GM18861 (cell line): Measurements from ENCODE around the gene FBRSL1.

ENCODE experiments used
- ATAC-seq: cut with Tn5 transposase; IDR thresholded peaks from one replicate; pipeline ENCODE4 v1.9.1; 2021; ENCODE audit not compliant: unreplicated experiment

The FBRSL1 gene

GRCh38 chr12:132495629-132496357 lies 5.8 kb downstream of the FBRSL1 start:
- ATAC-seq = no peak

GRCh38 chr12:132496358-132496669 lies 6.4 kb downstream of the FBRSL1 start:
- no peak for ATAC-seq

GRCh38 chr12:132496710-132497109 lies 6.8 kb downstream of the FBRSL1 start:
- ATAC-seq = no peak

GRCh38 chr12:132497514-132498405 lies 7.8 kb downstream of the FBRSL1 start:
- no peak for ATAC-seq

- no peak for ATAC-seq
Measured at GRCh38 chr12:132498931-132499330, 9.0 kb downstream of the FBRSL1 start.

- no peak for ATAC-seq
Measured at GRCh38 chr12:132500142-132500855, 10.3 kb downstream of the FBRSL1 start.

GRCh38 chr12:132500856-132501180 lies 10.9 kb downstream of the FBRSL1 start:
- no peak for ATAC-seq

- ATAC-seq = no peak
Measured at GRCh38 chr12:132501204-132501940, 11.4 kb downstream of the FBRSL1 start.

- no peak for ATAC-seq
Measured at GRCh38 chr12:132502149-132502881, 12.4 kb downstream of the FBRSL1 start.

GRCh38 chr12:132502882-132503193 lies 12.9 kb downstream of the FBRSL1 start:
- no peak for ATAC-seq

GRCh38 chr12:132503618-132504204 lies 13.8 kb downstream of the FBRSL1 start:
- ATAC-seq = no peak

GRCh38 chr12:132505105-132505851 lies 15.3 kb downstream of the FBRSL1 start:
- ATAC-seq = no peak

GRCh38 chr12:132505852-132506219 lies 15.9 kb downstream of the FBRSL1 start:
- ATAC-seq = no peak

- no peak for ATAC-seq
Measured at GRCh38 chr12:132506328-132507160, 16.6 kb downstream of the FBRSL1 start.

GRCh38 chr12:132507161-132507538 lies 17.2 kb downstream of the FBRSL1 start:
- ATAC-seq = no peak

GRCh38 chr12:132507656-132508490 lies 17.9 kb downstream of the FBRSL1 start:
- ATAC-seq = no peak

GRCh38 chr12:132508491-132508740 lies 18.5 kb downstream of the FBRSL1 start:
- no peak for ATAC-seq
